ENCODE results near the gene CRYL1. TPM values are rescaled to one million over a fixed set of nuclear protein-coding genes. Genes with fewer than 3 reads are reported as not detected.

CRYL1 gene
- polyA plus RNA-seq, 1 of the 3 experiments (the other 2 are of a cell fraction) = 34.8 TPM

GRCh38 chr13:20566898-20567874 lies 41.5 kb upstream of the CRYL1 start, which contains the start of gene IFT88:
IFT88 (plus strand) TSS chr13:20567157; CDS start chr13:20574386, 7,229 bp downstream.
- peaks cover 4 to 7% of the 10 kb centered on the region in 2 experiments; a peak in 3 of 4 replicates for H3K4me1 ChIP-seq (ENCODE audit: control insufficient read depth in 1 of 2, insufficient read depth in 2 of 2, low read depth in 1 of 2, low read length in 1 of 2)
- no peaks in the 10 kb centered on the region for H3K9me2 ChIP-seq
- CTCF ChIA-PET = interaction anchor here (0.6 to 1.3 kb wide), 3 partner anchors 10 to 146 kb away, joined by 3 read pairs; no protein-coding TSS in a partner anchor
- H3K4me3 ChIP-seq (ENCODE audit: low read depth in 2 of 2, low read length in 1 of 2) = peak within 1 kb of the TSS; percentile 68 to 88
- peak; percentile 97 for DNase-seq
- H3K79me2 ChIP-seq (ENCODE audit: insufficient read depth) = peaks cover 16% of the 10 kb centered on the region
- peaks cover 0 to 6% of the 10 kb centered on the region in 2 experiments for H3K36me3 ChIP-seq (replicated peaks in 1 of 2; ENCODE audit: control insufficient read depth in 1 of 2, insufficient read depth in 2 of 2, low read length in 1 of 2)
- POLR2A ChIA-PET = no interaction called here
- H3K27me3 ChIP-seq (ENCODE audit: insufficient read depth) = no peaks in the 10 kb centered on the region
- peaks cover 19% of the 10 kb centered on the region for H3F3A ChIP-seq (replicated peaks; ENCODE audit: insufficient read depth)
- peak within 1 kb of the TSS; percentile 83 for H3K4me2 ChIP-seq
- 0 out of 2 replicates have a peak, but pooled peaks cover 7% of the 10 kb centered on the region for H3K9me3 ChIP-seq
- H4K20me1 ChIP-seq (ENCODE audit: insufficient read depth) = no peaks in the 10 kb centered on the region
- H3K27ac ChIP-seq (ENCODE audit: low read depth in 2 of 2, low read length in 1 of 2) = peak within 1 kb of the TSS; percentile 93 to 94
- WGBS (ENCODE audit: low lambda C conversion rate) = 1% methylated on average over 60 of the region's 74 CpGs
- H3K9ac ChIP-seq = peak within 1 kb of the TSS; percentile 86
- H2AFZ ChIP-seq (ENCODE audit: low read depth) = peak within 1 kb of the TSS; percentile 81
- no peak for TF ChIP-seq SIN3A (IDR thresholded peaks at IDR 0.05; ENCODE audit: borderline replicate concordance, low read depth, low read length)
- TF ChIP-seq CTCF (IDR thresholded peaks at IDR 0.05) = no peak
- TF ChIP-seq YY1 (IDR thresholded peaks at IDR 0.05; ENCODE audit: low read depth) = no peak
- TF ChIP-seq FOSL2 (IDR thresholded peaks at IDR 0.05; ENCODE audit: borderline replicate concordance, low read depth) = no peak
- peak; percentile 68 for TF ChIP-seq MXI1 (IDR thresholded peaks at IDR 0.05; ENCODE audit: low read depth, low read length)
- TF ChIP-seq USF2 (IDR thresholded peaks at IDR 0.05; ENCODE audit: borderline replicate concordance, low read depth, low read length) = no peak
- TF ChIP-seq REST (IDR thresholded peaks at IDR 0.05; ENCODE audit: low read depth, low read length) = 0 out of 2 replicates have a peak, but pooled peaks have one; percentile 8
- TF ChIP-seq RAD21 (IDR thresholded peaks at IDR 0.05; ENCODE audit: low read length) = no peak
- no peak for TF ChIP-seq RXRA (IDR thresholded peaks at IDR 0.05; ENCODE audit: borderline replicate concordance, low read depth)
- no peak for TF ChIP-seq MAX (IDR thresholded peaks at IDR 0.05; ENCODE audit: low read depth)
- TF ChIP-seq FOXJ3 (CRISPR knock-in tag; IDR thresholded peaks at IDR 0.05) = no peak
- TF ChIP-seq RCOR1 (IDR thresholded peaks at IDR 0.05; ENCODE audit: low read length) = no peak
- TF ChIP-seq USF1 (IDR thresholded peaks at IDR 0.05; ENCODE audit: borderline replicate concordance, low read depth) = no peak
- TF ChIP-seq EP300 (IDR thresholded peaks at IDR 0.05; ENCODE audit: borderline replicate concordance in 1 of 2, low read depth in 1 of 2, low read length in 1 of 2) = no peak
- peak; percentile 46; the same call in 1 of the 2 replicates for TF ChIP-seq TAF1 (IDR thresholded peaks at IDR 0.05; ENCODE audit: borderline replicate concordance, low read depth, low read length)
- peak; percentile 64 for TF ChIP-seq GABPA (IDR thresholded peaks at IDR 0.05; ENCODE audit: low read depth)
- TF ChIP-seq EZH2phosphoT487 (IDR thresholded peaks at IDR 0.05; ENCODE audit: borderline replicate concordance, low read depth) = no peak
- TF ChIP-seq SMC3 (IDR thresholded peaks at IDR 0.05; ENCODE audit: low read depth, low read length) = no peak
- TF ChIP-seq IRF3 (IDR thresholded peaks at IDR 0.05; ENCODE audit: low read depth, low read length) = no peak
- peak; percentile 1 for TF ChIP-seq CHD2 (IDR thresholded peaks at IDR 0.05; ENCODE audit: low read length, partially characterized antibody)
- TF ChIP-seq RFX5 (IDR thresholded peaks at IDR 0.05; ENCODE audit: low read length) = no peak
- no peak for TF ChIP-seq TEAD4 (IDR thresholded peaks at IDR 0.05; ENCODE audit: borderline replicate concordance, insufficient read depth)

Measured in SK-N-SH (cell line).